A549 (cell line): ENCODE measurements around the gene ZNF32. TPM values are rescaled to one million over a fixed set of nuclear protein-coding genes. Genes with fewer than 3 reads are reported as not detected.
A peak's percentile ranks its signal among the peaks of the same experiment; 100 is the strongest.

Experiments
- ATAC-seq, 2 experiments: fragments of 200-7000 bp in 1 of 2; fragments of >200 bp in 1 of 2; cut with Nextera tagmentation in 1 of 2; cut with Tn5 transposase in 1 of 2; 3 replicates each; pipeline versions ENCODE4 v1.8.0 to v1.9.1; 2018 to 2020; ENCODE audit warnings: mild to moderate bottlenecking in 1 of 2, moderate library complexity in 1 of 2
- CTCF ChIA-PET: fragments of 300-600 bp; sonication (Branson Sonifier 250); formaldehyde crosslinking; extraction: SDS; loops from one replicate; lab custom pipeline; 2021; ENCODE audit warnings: antibody characterized with exemption, inconsistent platforms; lab: Yijun Ruan, JAX
- POLR2A ChIA-PET: fragments of 350-600 bp; formaldehyde crosslinking; extraction: SDS; loops from one replicate; lab custom pipeline; 2021; ENCODE audit warnings: antibody characterized with exemption, inconsistent platforms; lab: Yijun Ruan, JAX
- DNase-seq, 2 experiments: peaks; one replicate each; pipeline versions ENCODE4 v3.0.0 to v3.0.0-alpha.2; 2011 to 2016; ENCODE audit warnings: low read depth in 1 of 2, low spot score in 1 of 2
- FAIRE-seq: peaks from 2 replicates; lab custom pipeline; 2011; peaks lifted over from hg19 to GRCh38; lab: Jason Lieb, UNC
- H3K27ac ChIP-seq, 2 experiments: fragments of >200 bp; sonication (Bioruptor Twin); formaldehyde crosslinking; 3 replicates each; pipeline ENCODE4 v1.5.1; 2016 to 2017
- H3K4me1 ChIP-seq: fragments of >200 bp; sonication (Bioruptor Twin); formaldehyde crosslinking; 3 replicates; pipeline ENCODE4 v1.6.1; 2016
- H3K4me2 ChIP-seq: fragments of >200 bp; sonication (Bioruptor Twin); formaldehyde crosslinking; 3 replicates; pipeline ENCODE4 v1.6.1; 2016
- H3K4me3 ChIP-seq: fragments of >200 bp; sonication (Bioruptor Twin); formaldehyde crosslinking; 3 replicates; pipeline ENCODE4 v1.5.1; 2016
- H3K9me3 ChIP-seq: fragments of >200 bp; sonication (Bioruptor Twin); formaldehyde crosslinking; 3 replicates; pipeline ENCODE4 v1.6.1; 2016
- CEBPB ChIP-seq, 2 experiments: fragments of >200 bp in 1 of 2; sonication (Bioruptor Twin) in 1 of 2; formaldehyde crosslinking in 1 of 2; IDR thresholded peaks; 2 replicates each; pipeline ENCODE4 v1.6.1; 2012 to 2016
- CHD2 ChIP-seq: fragments of 150-350 bp; IDR thresholded peaks from 2 replicates; pipeline ENCODE4 v1.6.1; 2014; ENCODE audit warnings: low read length; ENCODE audit not compliant: partially characterized antibody
- CHD4 ChIP-seq: fragments of 200-600 bp; sonication (generic); IDR thresholded peaks from 2 replicates; pipeline ENCODE4 v1.6.1; 2016; ENCODE audit warnings: antibody characterized with exemption, mild to moderate bottlenecking, borderline replicate concordance
- FOXS1 ChIP-seq: fragments of 250-450 bp; sonication (Bioruptor Pico); IDR thresholded peaks from 2 replicates; pipeline ENCODE4 v1.5.0; 2020; ENCODE audit warnings: mild to moderate bottlenecking, moderate library complexity
- HOXB13 ChIP-seq: fragments of 250-450 bp; sonication (Bioruptor Pico); IDR thresholded peaks from 2 replicates; pipeline ENCODE4 v1.5.0; 2020; ENCODE audit warnings: low read depth, mild to moderate bottlenecking, moderate library complexity
- HOXB5 ChIP-seq: fragments of 250-450 bp; sonication (Bioruptor Pico); IDR thresholded peaks from 2 replicates; pipeline ENCODE4 v1.5.0; 2020; ENCODE audit warnings: mild to moderate bottlenecking, moderate library complexity
- JUN ChIP-seq, 2 experiments: fragments of >200 bp; sonication (Bioruptor Twin); formaldehyde crosslinking; IDR thresholded peaks; 2 replicates in 1 of 2; 3 replicates in 1 of 2; pipeline ENCODE4 v1.6.1; 2016 to 2017
- JUNB ChIP-seq: fragments of >200 bp; sonication (Bioruptor Twin); formaldehyde crosslinking; IDR thresholded peaks from 2 replicates; pipeline ENCODE4 v1.6.1; 2016
- MAFK ChIP-seq: fragments of 450-650 bp; IDR thresholded peaks from 2 replicates; pipeline ENCODE4 v1.6.1; 2014; ENCODE audit not compliant: partially characterized antibody
- MAZ ChIP-seq: fragments of 150-350 bp; IDR thresholded peaks from 2 replicates; pipeline ENCODE4 v1.6.1; 2014; ENCODE audit warnings: antibody characterized with exemption, low read depth, low read length, borderline replicate concordance
- NFE2L2 ChIP-seq: fragments of 150-350 bp; conservative IDR thresholded peaks from 2 replicates; pipeline ENCODE4 v1.6.1; 2014; ENCODE audit warnings: low read length
- NPAS2 ChIP-seq: fragments of 250-450 bp; sonication (Bioruptor Pico); IDR thresholded peaks from 2 replicates; pipeline ENCODE4 v1.8.0; 2022; ENCODE audit warnings: mild to moderate bottlenecking, moderate library complexity, borderline replicate concordance
- NR3C1 ChIP-seq: fragments of >200 bp; sonication (Bioruptor Twin); formaldehyde crosslinking; IDR thresholded peaks from 3 replicates; pipeline ENCODE4 v1.6.1; 2017
- POLR2A ChIP-seq: IDR thresholded peaks from 2 replicates; pipeline ENCODE4 v1.6.1; 2012; ENCODE audit warnings: mild to moderate bottlenecking, low read length
- POLR2AphosphoS2 ChIP-seq: conservative IDR thresholded peaks from 2 replicates; pipeline ENCODE4 v1.6.1; 2012; ENCODE audit warnings: low read length, improper control_type of control experiment, inconsistent platforms
- RARB ChIP-seq: fragments of 250-450 bp; sonication (Bioruptor Pico); IDR thresholded peaks from 2 replicates; pipeline ENCODE4 v1.8.0; 2021; ENCODE audit warnings: mild to moderate bottlenecking, moderate library complexity
- SMC3 ChIP-seq: fragments of >200 bp; sonication (Bioruptor Twin); formaldehyde crosslinking; IDR thresholded peaks from 3 replicates; pipeline ENCODE4 v1.6.1; 2018; ENCODE audit warnings: inconsistent platforms
- SREBF2 ChIP-seq: fragments of 450-650 bp; IDR thresholded peaks from 2 replicates; pipeline ENCODE4 v1.6.1; 2014; ENCODE audit warnings: mild to moderate bottlenecking, moderate library complexity
- TFCP2L1 ChIP-seq: fragments of 250-450 bp; sonication (Bioruptor Pico); IDR thresholded peaks from 2 replicates; pipeline ENCODE4 v1.5.0; 2021; ENCODE audit warnings: mild to moderate bottlenecking
- WGBS: methylation state at CpG from one replicate; pipeline ENCODE4 v1.1.6; 2017; ENCODE audit errors: missing lambda C conversion rate; 5-methylcytosine and 5-hydroxymethylcytosine counted together
- polyA plus RNA-seq, 4 experiments: library from polyadenylated mRNA; depleted of rRNA in 3 of 4; stranded (reverse); fragments of >200 nt; fragmentation: RNase III in 1 of 4; extraction: RNeasy Plus Mini Kit Qiagen cat#74134 plus additional on column Dnase treatment in 1 of 4; gene quantifications; 2 replicates in 3 of 4; 3 replicates in 1 of 4; pipeline ENCODE4 v1.2.3, GENCODE V29; 2011 to 2017
- TF ChIP-seq, protein P1 (sequence below): fragments of 200-600 bp; sonication (generic); IDR thresholded peaks from 2 replicates; pipeline ENCODE4 v1.6.1; 2016; ENCODE audit warnings: antibody characterized with exemption, mild to moderate bottlenecking, moderate library complexity
- TF ChIP-seq, protein P2 (sequence below): fragments of 250-450 bp; sonication (Bioruptor Pico); IDR thresholded peaks from 2 replicates; pipeline ENCODE4 v1.5.0; 2020; ENCODE audit warnings: low read depth, mild to moderate bottlenecking, moderate library complexity
- TF ChIP-seq, protein P3 (sequence below): fragments of >200 bp; sonication (Bioruptor Twin); formaldehyde crosslinking; IDR thresholded peaks from 3 replicates; pipeline ENCODE4 v1.5.1; 2016
- TF ChIP-seq, protein P4 (sequence below): IDR thresholded peaks from 2 replicates; pipeline ENCODE4 v1.6.1; 2012

ZNF32 gene
- polyA plus RNA-seq, 2 of the 4 experiments (the other 2 are of a cell fraction) = 21.4 to 38.2 TPM

DNA sequence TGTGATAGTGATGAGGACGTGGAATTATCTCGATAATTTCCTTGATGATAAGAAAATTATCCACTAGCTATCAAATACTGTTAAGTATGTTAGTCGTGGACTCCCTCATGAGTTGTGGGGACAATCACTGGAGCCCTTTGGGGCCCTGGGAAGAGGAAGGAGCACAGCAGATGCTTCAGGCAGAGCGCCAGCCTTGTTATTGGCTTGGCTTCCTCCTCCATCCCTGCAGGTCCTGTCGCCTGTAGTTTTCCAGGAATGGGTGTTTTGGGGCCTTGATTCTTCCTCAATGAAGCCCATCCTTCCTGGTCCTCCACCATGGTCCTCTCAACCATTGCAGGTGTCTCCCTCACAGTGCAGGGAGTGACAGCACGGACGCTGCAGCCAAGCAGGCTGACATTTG, 32.5 kb upstream of the ZNF32 start:
- ChIA-PET POLR2A (no interaction called here), CTCF (interaction anchor here (0.6 to 1.5 kb wide), 3 partner anchors 9 to 125 kb away, joined by 3 to 6 read pairs (median 3); no protein-coding TSS in a partner anchor)
- no peak for ATAC-seq
- 29% methylated on average over 5 of the region's 7 CpGs for WGBS
- no peak for FAIRE-seq
- Histone ChIP-seq H3K4me2 (no peak overlapping the region), H3K9me3 (no peaks in the 10 kb centered on the region), H3K4me1 (peaks cover 7% of the 10 kb centered on the region; the same call in 1 of the 3 replicates), H3K27ac (no peak overlapping the region), H3K4me3 (no peak overlapping the region)
- DNase-seq = no peak
- no peak for TF ChIP-seq HOXB5 (CRISPR knock-in tag)
- TF ChIP-seq, protein P1, sequence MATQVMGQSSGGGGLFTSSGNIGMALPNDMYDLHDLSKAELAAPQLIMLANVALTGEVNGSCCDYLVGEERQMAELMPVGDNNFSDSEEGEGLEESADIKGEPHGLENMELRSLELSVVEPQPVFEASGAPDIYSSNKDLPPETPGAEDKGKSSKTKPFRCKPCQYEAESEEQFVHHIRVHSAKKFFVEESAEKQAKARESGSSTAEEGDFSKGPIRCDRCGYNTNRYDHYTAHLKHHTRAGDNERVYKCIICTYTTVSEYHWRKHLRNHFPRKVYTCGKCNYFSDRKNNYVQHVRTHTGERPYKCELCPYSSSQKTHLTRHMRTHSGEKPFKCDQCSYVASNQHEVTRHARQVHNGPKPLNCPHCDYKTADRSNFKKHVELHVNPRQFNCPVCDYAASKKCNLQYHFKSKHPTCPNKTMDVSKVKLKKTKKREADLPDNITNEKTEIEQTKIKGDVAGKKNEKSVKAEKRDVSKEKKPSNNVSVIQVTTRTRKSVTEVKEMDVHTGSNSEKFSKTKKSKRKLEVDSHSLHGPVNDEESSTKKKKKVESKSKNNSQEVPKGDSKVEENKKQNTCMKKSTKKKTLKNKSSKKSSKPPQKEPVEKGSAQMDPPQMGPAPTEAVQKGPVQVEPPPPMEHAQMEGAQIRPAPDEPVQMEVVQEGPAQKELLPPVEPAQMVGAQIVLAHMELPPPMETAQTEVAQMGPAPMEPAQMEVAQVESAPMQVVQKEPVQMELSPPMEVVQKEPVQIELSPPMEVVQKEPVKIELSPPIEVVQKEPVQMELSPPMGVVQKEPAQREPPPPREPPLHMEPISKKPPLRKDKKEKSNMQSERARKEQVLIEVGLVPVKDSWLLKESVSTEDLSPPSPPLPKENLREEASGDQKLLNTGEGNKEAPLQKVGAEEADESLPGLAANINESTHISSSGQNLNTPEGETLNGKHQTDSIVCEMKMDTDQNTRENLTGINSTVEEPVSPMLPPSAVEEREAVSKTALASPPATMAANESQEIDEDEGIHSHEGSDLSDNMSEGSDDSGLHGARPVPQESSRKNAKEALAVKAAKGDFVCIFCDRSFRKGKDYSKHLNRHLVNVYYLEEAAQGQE = no peak
- no peak for TF ChIP-seq CEBPB (IDR thresholded peaks at IDR 0.05)
- TF ChIP-seq FOXS1 (CRISPR knock-in tag) = no peak
- TF ChIP-seq POLR2AphosphoS2 = no peak
- no peak for TF ChIP-seq MAZ
- TF ChIP-seq, protein P2, sequence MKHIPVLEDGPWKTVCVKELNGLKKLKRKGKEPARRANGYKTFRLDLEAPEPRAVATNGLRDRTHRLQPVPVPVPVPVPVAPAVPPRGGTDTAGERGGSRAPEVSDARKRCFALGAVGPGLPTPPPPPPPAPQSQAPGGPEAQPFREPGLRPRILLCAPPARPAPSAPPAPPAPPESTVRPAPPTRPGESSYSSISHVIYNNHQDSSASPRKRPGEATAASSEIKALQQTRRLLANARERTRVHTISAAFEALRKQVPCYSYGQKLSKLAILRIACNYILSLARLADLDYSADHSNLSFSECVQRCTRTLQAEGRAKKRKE (CRISPR knock-in tag) = no peak

DNA sequence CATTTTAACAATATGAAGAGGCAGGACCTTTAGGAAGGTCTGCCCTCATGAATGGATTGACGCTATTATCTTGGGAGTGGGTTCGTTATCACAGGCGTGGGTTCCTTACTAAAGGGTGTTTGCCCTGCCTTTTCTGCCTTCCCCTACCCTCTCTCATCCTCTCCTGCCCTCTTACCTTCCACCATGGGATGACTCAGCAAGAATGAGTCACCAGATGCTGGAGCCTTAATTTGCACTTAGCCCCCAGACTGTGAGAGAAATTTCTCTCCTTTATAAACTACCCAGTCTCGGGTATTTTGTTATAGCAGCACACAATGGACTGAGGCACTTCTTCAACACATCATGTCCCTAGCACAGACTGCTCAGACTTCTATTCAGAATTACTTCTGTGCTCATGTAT, 31.4 kb upstream of the ZNF32 start:
- no peak overlapping the region for H3K4me3 ChIP-seq
- CTCF ChIA-PET = interaction anchor here (1.5 kb wide), 1 partner anchor 10 kb away, joined by 6 read pairs; no protein-coding TSS in a partner anchor
- POLR2A ChIA-PET = no interaction called here
- H3K4me2 ChIP-seq = no peak overlapping the region
- FAIRE-seq (no peak), ATAC-seq (no peak), DNase-seq (no peak)
- TF ChIP-seq NFE2L2 (peak; percentile 80), MAFK (peak; percentile 78), TFCP2L1 (CRISPR knock-in tag) (no peak)
- no peaks in the 10 kb centered on the region for H3K9me3 ChIP-seq
- 66% methylated on average over 4 of the region's 4 CpGs for WGBS
- peaks cover 7% of the 10 kb centered on the region; the same call in 1 of the 3 replicates for H3K4me1 ChIP-seq
- 0 out of 6 replicates have a peak overlapping the region, but pooled peaks of 1 of the 2 experiments have one; percentile 9 for H3K27ac ChIP-seq

DNA sequence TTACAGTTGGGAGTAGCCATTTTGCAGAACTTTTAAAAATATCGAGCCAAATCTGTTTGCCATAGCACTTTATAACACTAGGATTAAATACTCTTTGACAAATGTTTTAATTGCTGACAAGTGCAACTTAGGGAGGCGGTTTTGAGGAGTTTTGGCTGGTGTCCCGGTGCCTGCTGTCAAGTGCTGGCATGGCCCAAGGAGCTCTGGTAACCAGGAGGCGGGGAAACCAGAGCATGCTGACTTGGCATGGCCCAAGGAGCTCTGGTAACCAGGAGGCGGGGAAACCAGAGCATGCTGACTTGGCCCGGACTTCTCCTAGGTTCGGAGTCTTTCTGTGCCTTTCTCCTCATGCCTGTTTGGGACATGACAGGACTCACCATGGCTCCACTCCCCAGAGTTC, 30.8 kb upstream of the ZNF32 start:
- Histone ChIP-seq H3K4me3 (no peak overlapping the region), H3K4me1 (peaks cover 7% of the 10 kb centered on the region; the same call in 1 of the 3 replicates), H3K9me3 (no peaks in the 10 kb centered on the region), H3K27ac (0 out of 6 replicates have a peak overlapping the region, but pooled peaks of 1 of the 2 experiments have one; percentile 9), H3K4me2 (no peak overlapping the region)
- 44% methylated on average over 7 of the region's 7 CpGs for WGBS
- CTCF ChIA-PET = no interaction called here
- FAIRE-seq (no peak), DNase-seq (no peak), ATAC-seq (no peak)
- POLR2A ChIA-PET = no interaction called here
- TF ChIP-seq POLR2A (no peak), RARB (no peak), JUNB (no peak), SREBF2 (no peak), NR3C1 (no peak), NPAS2 (no peak), SMC3 (no peak), HOXB13 (CRISPR knock-in tag) (no peak), CHD2 (no peak), CHD4 (no peak), JUN (IDR thresholded peaks at IDR 0.05) (no peak)
- TF ChIP-seq, protein P1 = no peak
- TF ChIP-seq, protein P3, sequence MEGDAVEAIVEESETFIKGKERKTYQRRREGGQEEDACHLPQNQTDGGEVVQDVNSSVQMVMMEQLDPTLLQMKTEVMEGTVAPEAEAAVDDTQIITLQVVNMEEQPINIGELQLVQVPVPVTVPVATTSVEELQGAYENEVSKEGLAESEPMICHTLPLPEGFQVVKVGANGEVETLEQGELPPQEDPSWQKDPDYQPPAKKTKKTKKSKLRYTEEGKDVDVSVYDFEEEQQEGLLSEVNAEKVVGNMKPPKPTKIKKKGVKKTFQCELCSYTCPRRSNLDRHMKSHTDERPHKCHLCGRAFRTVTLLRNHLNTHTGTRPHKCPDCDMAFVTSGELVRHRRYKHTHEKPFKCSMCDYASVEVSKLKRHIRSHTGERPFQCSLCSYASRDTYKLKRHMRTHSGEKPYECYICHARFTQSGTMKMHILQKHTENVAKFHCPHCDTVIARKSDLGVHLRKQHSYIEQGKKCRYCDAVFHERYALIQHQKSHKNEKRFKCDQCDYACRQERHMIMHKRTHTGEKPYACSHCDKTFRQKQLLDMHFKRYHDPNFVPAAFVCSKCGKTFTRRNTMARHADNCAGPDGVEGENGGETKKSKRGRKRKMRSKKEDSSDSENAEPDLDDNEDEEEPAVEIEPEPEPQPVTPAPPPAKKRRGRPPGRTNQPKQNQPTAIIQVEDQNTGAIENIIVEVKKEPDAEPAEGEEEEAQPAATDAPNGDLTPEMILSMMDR = no peak
- TF ChIP-seq, protein P2 (CRISPR knock-in tag) = no peak
- TF ChIP-seq, protein P4, sequence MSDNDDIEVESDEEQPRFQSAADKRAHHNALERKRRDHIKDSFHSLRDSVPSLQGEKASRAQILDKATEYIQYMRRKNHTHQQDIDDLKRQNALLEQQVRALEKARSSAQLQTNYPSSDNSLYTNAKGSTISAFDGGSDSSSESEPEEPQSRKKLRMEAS = no peak
